Activated naive CD8-positive, alpha-beta T cell (primary cell): ENCODE measurements around the gene VWA3A.
"Not testable (repeated sequence)": the region's sequence is repeated elsewhere in the genome, so short reads cannot be mapped to it uniquely, and the experiment has no call there.

Experiments
- H3K27ac Mint-ChIP-seq: one replicate; pipeline ENCODE4 v1.8.0; 2021; ENCODE audit warnings: mixed read lengths
- H3K27me3 Mint-ChIP-seq: one replicate; pipeline ENCODE4 v1.8.0; 2021; ENCODE audit warnings: mixed read lengths
- H3K36me3 Mint-ChIP-seq: one replicate; pipeline ENCODE4 v1.8.0; 2021; ENCODE audit warnings: mixed read lengths
- H3K4me1 Mint-ChIP-seq: one replicate; pipeline ENCODE4 v1.8.0; 2021; ENCODE audit warnings: low read depth, mixed read lengths
- H3K4me3 Mint-ChIP-seq: one replicate; pipeline ENCODE4 v1.8.0; 2021; ENCODE audit warnings: mild to moderate bottlenecking, mixed read lengths
- H3K9me3 Mint-ChIP-seq: one replicate; pipeline ENCODE4 v1.8.0; 2021; ENCODE audit warnings: low read depth, mixed read lengths

VWA3A gene

GRCh38 chr16:22116095-22116700, 23.9 kb downstream of the VWA3A start:
- Mint-ChIP-seq H3K4me1 (no peaks in the 10 kb centered on the region), H3K9me3 (no peaks in the 10 kb centered on the region), H3K4me3 (no peak overlapping the region), H3K27ac (no peak overlapping the region), H3K27me3 (no peaks in the 10 kb centered on the region), H3K36me3 (no peaks in the 10 kb centered on the region)

DNA sequence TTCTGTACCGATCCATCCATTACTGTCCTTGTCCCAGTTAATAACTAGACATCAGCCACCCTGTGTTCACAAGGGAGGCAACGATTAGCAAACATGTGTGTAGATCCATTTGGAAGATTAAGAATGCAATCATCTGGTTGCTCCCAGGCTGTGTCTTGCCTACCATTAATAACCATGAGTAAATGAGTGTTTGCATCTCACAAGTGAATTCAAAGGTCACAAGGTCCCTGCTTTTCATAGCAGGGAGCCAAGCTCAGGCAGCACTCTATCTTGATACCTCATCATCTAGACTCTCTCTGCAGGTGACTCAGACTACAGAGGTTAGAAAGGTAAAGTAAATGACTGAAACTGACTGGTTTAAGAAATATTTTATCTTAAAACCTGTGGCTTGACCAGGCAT, 25.3 kb downstream of the VWA3A start:
- H3K27ac Mint-ChIP-seq = no peak overlapping the region
- no peak overlapping the region for H3K4me3 Mint-ChIP-seq
- no peaks in the 10 kb centered on the region for H3K27me3 Mint-ChIP-seq
- no peaks in the 10 kb centered on the region for H3K4me1 Mint-ChIP-seq
- no peaks in the 10 kb centered on the region for H3K36me3 Mint-ChIP-seq
- no peaks in the 10 kb centered on the region for H3K9me3 Mint-ChIP-seq

DNA sequence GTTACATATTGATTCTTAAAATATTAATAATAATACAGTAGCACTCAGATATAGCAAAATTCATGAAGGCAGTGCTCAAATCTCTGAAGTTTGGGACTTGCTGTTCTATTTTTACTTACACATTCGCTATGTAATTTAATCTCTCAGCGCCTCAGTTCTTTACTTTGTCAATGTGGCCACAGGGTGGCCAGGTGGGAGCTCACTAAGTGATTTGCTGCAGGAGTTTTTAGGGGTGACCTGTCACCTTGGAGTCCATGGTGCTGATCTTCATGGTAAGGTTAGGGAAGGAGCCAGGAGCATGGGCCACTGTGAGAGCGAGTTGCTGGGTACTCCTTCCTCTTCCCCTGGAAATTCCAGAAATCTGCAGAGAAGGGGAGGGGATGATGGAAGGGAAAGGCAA, 28.1 kb downstream of the VWA3A start:
- Mint-ChIP-seq H3K4me1 (no peaks in the 10 kb centered on the region), H3K9me3 (no peaks in the 10 kb centered on the region), H3K27ac (no peak overlapping the region), H3K27me3 (no peaks in the 10 kb centered on the region), H3K36me3 (no peaks in the 10 kb centered on the region), H3K4me3 (no peak overlapping the region)

DNA sequence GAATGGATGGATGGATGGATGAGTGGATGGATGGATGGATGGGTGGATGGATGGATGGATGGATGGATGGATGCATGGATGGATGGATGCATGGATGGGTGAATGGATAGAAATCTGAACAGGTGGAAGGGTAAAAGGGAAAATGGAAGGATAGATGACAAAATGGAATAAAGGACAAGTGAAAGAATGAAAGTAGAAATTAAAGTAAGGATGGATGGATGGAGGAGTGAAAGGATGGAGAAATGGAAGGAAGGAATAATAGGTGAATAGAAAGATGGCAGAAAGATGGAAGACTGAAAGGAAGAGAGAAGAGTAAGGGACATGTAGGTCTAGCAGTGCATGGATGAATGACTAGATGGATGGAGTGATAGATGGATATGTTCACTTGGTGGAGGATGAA, 29.9 kb downstream of the VWA3A start:
- H3K4me1 Mint-ChIP-seq = no peaks in the 10 kb centered on the region
- H3K36me3 Mint-ChIP-seq = no peaks in the 10 kb centered on the region
- no peak overlapping the region for H3K27ac Mint-ChIP-seq
- H3K9me3 Mint-ChIP-seq = no peaks in the 10 kb centered on the region
- no peak overlapping the region for H3K4me3 Mint-ChIP-seq
- no peaks in the 10 kb centered on the region for H3K27me3 Mint-ChIP-seq

DNA sequence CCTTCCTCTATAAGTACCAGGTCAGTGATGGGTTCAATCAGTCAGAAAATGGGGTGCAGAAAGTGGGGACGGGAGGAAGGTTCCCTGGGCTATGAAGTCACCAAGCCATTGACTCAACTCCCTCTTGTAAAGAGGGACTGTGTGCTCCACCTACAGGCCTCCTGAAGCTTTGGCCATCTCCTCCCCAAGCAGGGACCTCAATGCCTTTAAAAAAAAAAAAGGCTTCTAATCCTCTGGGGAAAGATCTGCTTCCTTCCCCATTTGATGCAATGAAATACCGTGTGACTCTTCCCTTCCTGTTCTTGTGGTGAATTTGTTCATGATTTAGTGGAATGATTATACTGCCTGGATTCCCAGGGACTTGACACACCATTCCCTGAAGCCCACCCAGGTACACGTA, 30.8 kb downstream of the VWA3A start:
- no peaks in the 10 kb centered on the region for H3K27me3 Mint-ChIP-seq
- no peaks in the 10 kb centered on the region for H3K4me1 Mint-ChIP-seq
- H3K9me3 Mint-ChIP-seq = peaks cover 3% of the 10 kb centered on the region
- H3K27ac Mint-ChIP-seq = no peak overlapping the region
- H3K36me3 Mint-ChIP-seq = no peaks in the 10 kb centered on the region
- H3K4me3 Mint-ChIP-seq = no peak overlapping the region

DNA sequence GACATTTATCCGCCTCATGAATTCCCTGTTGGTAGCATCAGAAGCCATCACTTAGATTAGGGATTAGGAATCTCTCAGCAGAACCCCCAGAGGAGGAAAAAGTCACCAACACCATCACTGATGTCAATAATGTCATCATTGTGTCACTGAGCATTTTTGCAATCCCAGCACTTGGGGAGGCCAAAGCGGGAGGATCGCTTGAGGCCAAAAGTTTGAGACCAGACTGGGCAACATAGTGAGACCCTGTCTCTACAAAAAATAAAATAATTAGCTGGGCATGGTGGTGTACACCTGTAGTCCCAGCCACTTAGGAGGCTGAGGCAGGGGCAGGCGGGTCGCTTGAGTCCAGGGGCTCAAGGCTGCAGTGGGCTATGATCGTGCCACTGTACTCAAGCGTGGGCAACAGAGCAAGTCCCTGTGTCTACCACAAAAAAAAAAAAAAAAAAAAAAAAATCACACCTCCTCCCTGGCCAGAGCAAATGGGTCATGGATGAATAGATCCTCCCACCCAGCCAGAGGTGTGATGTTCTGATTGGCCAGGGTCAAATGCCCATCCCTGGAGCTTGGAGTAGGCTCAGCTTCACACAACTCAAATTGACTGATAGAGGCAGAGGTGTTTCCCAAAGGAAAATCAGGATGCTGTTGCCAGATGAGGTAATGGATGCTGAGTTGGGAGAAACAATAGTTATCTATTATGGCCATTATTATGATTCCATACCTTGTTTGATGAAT, 31.6 kb downstream of the VWA3A start:
- Mint-ChIP-seq H3K4me1 (no peaks in the 10 kb centered on the region), H3K9me3 (peaks cover 9% of the 10 kb centered on the region), H3K36me3 (no peaks in the 10 kb centered on the region), H3K27me3 (no peaks in the 10 kb centered on the region), H3K27ac (no peak overlapping the region), H3K4me3 (no peak overlapping the region)

GRCh38 chr16:22124583-22125284, 32.4 kb downstream of the VWA3A start:
- no peak overlapping the region for H3K4me3 Mint-ChIP-seq
- no peaks in the 10 kb centered on the region for H3K36me3 Mint-ChIP-seq
- no peak overlapping the region for H3K27ac Mint-ChIP-seq
- no peaks in the 10 kb centered on the region for H3K4me1 Mint-ChIP-seq
- H3K9me3 Mint-ChIP-seq = peaks cover 9% of the 10 kb centered on the region
- H3K27me3 Mint-ChIP-seq = no peaks in the 10 kb centered on the region

GRCh38 chr16:22126037-22126558, 33.8 kb downstream of the VWA3A start:
- no peaks in the 10 kb centered on the region for H3K36me3 Mint-ChIP-seq

GRCh38 chr16:22128537-22128936, 36.2 kb downstream of the VWA3A start:
- H3K4me1 Mint-ChIP-seq, H3K36me3 Mint-ChIP-seq, H3K4me3 Mint-ChIP-seq, H3K27me3 Mint-ChIP-seq, H3K27ac Mint-ChIP-seq, H3K9me3 Mint-ChIP-seq: not testable (repeated sequence)

More at GRCh38 chr16:22126037-22126558, 33.8 kb downstream of the VWA3A start:
- H3K4me1 Mint-ChIP-seq = no peaks in the 10 kb centered on the region
- peaks cover 9% of the 10 kb centered on the region for H3K9me3 Mint-ChIP-seq
- H3K27ac Mint-ChIP-seq = no peak overlapping the region
- no peaks in the 10 kb centered on the region for H3K27me3 Mint-ChIP-seq
- no peak overlapping the region for H3K4me3 Mint-ChIP-seq

DNA sequence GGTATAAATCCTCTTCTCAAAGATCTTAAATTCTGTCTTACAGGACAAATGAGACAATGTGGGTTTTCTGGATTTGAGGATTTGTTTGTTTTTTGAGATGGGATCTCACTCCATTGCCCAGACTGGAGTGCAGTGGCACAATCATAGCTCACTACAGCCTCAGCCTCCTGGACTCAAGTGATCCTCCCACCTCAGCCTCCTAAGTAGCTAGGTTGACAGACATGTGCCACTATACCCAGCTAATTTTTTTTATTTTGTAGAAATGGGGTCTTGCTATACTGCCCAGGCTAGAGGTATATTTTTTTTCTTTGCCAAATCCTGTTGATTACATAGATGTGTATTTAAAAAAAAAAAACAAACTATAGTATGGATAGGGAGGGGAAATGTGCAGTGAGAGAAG, 38.2 kb downstream of the VWA3A start:
- Mint-ChIP-seq H3K4me1 (no peaks in the 10 kb centered on the region), H3K27ac (no peak overlapping the region), H3K4me3 (no peak overlapping the region), H3K36me3 (no peaks in the 10 kb centered on the region), H3K27me3 (no peaks in the 10 kb centered on the region), H3K9me3 (peaks cover 9% of the 10 kb centered on the region)

GRCh38 chr16:22132801-22133200, 40.5 kb downstream of the VWA3A start:
- no peak overlapping the region for H3K27ac Mint-ChIP-seq
- H3K9me3 Mint-ChIP-seq = peaks cover 9% of the 10 kb centered on the region
- H3K4me3 Mint-ChIP-seq = no peak overlapping the region
- H3K27me3 Mint-ChIP-seq = no peaks in the 10 kb centered on the region
- H3K4me1 Mint-ChIP-seq = no peaks in the 10 kb centered on the region
- no peaks in the 10 kb centered on the region for H3K36me3 Mint-ChIP-seq

- no peak overlapping the region for H3K4me3 Mint-ChIP-seq
- H3K4me1 Mint-ChIP-seq = no peaks in the 10 kb centered on the region
- no peaks in the 10 kb centered on the region for H3K9me3 Mint-ChIP-seq
- H3K27me3 Mint-ChIP-seq = peaks cover 1% of the 10 kb centered on the region
- no peak overlapping the region for H3K27ac Mint-ChIP-seq
- no peaks in the 10 kb centered on the region for H3K36me3 Mint-ChIP-seq
Measured at GRCh38 chr16:22138482-22138881, 46.1 kb downstream of the VWA3A start.

GRCh38 chr16:22139008-22139407, 46.7 kb downstream of the VWA3A start:
- no peak overlapping the region for H3K27ac Mint-ChIP-seq
- H3K36me3 Mint-ChIP-seq = no peaks in the 10 kb centered on the region
- peaks cover 1% of the 10 kb centered on the region for H3K27me3 Mint-ChIP-seq
- no peak overlapping the region for H3K4me3 Mint-ChIP-seq
- no peaks in the 10 kb centered on the region for H3K9me3 Mint-ChIP-seq
- no peaks in the 10 kb centered on the region for H3K4me1 Mint-ChIP-seq

GRCh38 chr16:22139732-22140131, 47.4 kb downstream of the VWA3A start:
- H3K9me3 Mint-ChIP-seq = no peaks in the 10 kb centered on the region

DNA sequence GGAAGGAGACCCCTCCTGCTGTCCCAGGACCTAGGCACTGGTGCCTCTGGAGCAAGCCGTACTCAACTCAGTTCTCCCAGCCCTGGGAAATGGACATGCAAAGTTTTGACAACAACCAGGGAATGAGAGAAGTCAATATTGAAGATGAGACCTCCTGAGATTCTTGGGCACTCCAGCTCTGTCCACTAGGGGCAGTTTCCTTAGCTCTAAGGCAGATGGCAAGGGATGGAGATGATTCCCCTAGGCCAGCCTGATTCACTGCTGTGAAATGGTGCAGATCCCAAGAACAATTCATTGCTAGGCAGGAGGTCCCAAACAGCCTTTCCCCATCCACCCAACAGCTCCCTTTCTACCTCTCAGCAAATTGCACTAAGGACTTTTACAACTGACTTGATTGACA, 49.4 kb downstream of the VWA3A start:
- Mint-ChIP-seq H3K27me3 (peaks cover 1% of the 10 kb centered on the region), H3K4me3 (no peak overlapping the region), H3K4me1 (no peaks in the 10 kb centered on the region), H3K9me3 (no peaks in the 10 kb centered on the region), H3K27ac (no peak overlapping the region), H3K36me3 (no peaks in the 10 kb centered on the region)

More at GRCh38 chr16:22139732-22140131, 47.4 kb downstream of the VWA3A start:
- no peak overlapping the region for H3K4me3 Mint-ChIP-seq
- H3K27ac Mint-ChIP-seq = no peak overlapping the region
- H3K36me3 Mint-ChIP-seq = no peaks in the 10 kb centered on the region
- no peaks in the 10 kb centered on the region for H3K4me1 Mint-ChIP-seq
- peaks cover 1% of the 10 kb centered on the region for H3K27me3 Mint-ChIP-seq
